ENCODE results near the gene BRMS1L.

Gene BRMS1L

DNA sequence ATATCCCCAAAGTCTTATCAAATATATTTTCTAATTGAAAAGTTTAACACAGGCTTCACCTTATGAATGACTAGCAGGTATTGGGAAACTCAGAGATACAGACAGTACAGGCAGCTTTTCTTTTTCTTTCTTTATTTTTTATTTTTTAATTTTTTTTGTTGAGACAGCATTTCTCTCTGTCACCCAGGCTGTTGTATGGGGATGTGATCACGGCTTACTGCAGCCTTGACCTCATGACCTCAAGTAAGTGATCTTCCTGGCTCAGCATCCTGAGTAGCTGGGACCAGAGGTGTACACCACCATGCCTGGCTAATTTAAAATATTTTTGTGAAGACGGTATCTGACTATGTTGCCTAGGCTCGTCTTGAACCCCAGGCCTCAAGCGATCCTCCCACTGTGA lies 85.0 kb downstream of the BRMS1L start:
- in situ Hi-C loops (cut with MboI; ENCODE audit: low sequenced_read_pairs, unreplicated experiment) = no loop called here
- DNase-seq (ENCODE audit: low spot score) = no peak
- TF ChIP-seq, protein P1, sequence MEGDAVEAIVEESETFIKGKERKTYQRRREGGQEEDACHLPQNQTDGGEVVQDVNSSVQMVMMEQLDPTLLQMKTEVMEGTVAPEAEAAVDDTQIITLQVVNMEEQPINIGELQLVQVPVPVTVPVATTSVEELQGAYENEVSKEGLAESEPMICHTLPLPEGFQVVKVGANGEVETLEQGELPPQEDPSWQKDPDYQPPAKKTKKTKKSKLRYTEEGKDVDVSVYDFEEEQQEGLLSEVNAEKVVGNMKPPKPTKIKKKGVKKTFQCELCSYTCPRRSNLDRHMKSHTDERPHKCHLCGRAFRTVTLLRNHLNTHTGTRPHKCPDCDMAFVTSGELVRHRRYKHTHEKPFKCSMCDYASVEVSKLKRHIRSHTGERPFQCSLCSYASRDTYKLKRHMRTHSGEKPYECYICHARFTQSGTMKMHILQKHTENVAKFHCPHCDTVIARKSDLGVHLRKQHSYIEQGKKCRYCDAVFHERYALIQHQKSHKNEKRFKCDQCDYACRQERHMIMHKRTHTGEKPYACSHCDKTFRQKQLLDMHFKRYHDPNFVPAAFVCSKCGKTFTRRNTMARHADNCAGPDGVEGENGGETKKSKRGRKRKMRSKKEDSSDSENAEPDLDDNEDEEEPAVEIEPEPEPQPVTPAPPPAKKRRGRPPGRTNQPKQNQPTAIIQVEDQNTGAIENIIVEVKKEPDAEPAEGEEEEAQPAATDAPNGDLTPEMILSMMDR (IDR thresholded peaks at IDR 0.05; ENCODE audit: borderline replicate concordance, control extremely low read depth, extremely low read depth, insufficient read depth, missing control alignments) = no peak

DNA sequence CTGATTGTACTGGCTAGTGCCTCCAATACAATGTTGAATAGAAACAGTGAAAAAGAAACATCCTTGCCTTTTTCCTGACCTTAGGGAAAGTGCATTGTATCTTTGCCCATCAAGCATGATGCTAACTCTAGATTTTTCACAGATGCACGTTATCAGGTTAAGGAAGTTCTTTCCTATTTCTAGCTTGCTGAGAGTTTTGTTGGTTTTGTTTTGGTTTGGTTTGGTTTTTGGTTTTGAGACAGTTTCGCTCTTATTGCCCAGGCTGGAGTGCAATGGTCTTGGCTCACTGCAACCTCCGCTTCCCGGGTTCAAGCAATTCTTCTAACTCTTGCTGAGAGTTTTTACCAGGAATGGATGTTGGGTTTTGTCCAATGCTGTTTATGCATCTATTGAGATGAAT lies 89.0 kb downstream of the BRMS1L start:
- TF ChIP-seq, protein P1 (IDR thresholded peaks at IDR 0.05; ENCODE audit: borderline replicate concordance, control extremely low read depth, extremely low read depth, insufficient read depth, missing control alignments) = no peak
- DNase-seq (ENCODE audit: low spot score) = no peak
- in situ Hi-C loops (cut with MboI; ENCODE audit: low sequenced_read_pairs, unreplicated experiment) = no loop called here

DNA sequence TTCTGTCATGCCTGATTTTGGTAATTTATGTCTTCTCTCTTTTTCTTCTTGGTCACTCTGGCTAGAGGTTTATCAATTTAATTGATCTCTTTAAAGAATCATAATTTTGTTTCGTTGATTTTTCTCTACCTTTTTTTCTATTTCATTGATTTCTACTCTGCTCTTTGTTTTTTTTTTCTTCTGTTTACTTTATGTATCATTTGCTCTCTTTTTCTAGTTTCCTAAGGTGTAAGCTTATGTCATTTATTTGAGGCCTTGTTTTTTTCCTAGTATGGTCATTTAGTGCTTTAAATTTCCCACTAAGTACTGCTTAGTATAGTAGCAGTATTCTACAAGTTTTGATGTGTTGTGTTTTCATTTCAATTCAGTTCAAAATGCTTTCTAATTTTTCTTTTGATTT lies 89.6 kb downstream of the BRMS1L start:
- in situ Hi-C loops (cut with MboI; ENCODE audit: low sequenced_read_pairs, unreplicated experiment) = no loop called here
- no peak for DNase-seq (ENCODE audit: low spot score)
- TF ChIP-seq, protein P1 (IDR thresholded peaks at IDR 0.05; ENCODE audit: borderline replicate concordance, control extremely low read depth, extremely low read depth, insufficient read depth, missing control alignments) = no peak
